Endothelial cell of umbilical vein (primary cell): ENCODE data around the gene CERK.

Source experiments
- EZH2 ChIP-seq: IDR thresholded peaks from 2 replicates; pipeline ENCODE4 v1.6.1; 2012; ENCODE audit warnings: borderline replicate concordance, low read depth, mild to moderate bottlenecking, moderate library complexity, low read length, inconsistent platforms; ENCODE audit not compliant: severe bottlenecking
- POLR2A ChIP-seq: IDR thresholded peaks from 2 replicates; pipeline ENCODE4 v1.6.1; 2012; ENCODE audit warnings: low read depth, mild to moderate bottlenecking, control low read depth, low read length

GRCh38 chr22:46766611-46767010, 28.6 kb upstream of the CERK start:
- TF ChIP-seq POLR2A (no peak), EZH2 (no peak)
